ENCODE measurements around the gene TNPO1.
A peak's percentile ranks its signal among the peaks of the same experiment; 100 is the strongest.
"Not testable (repeated sequence)": the region's sequence is repeated elsewhere in the genome, so short reads cannot be mapped to it uniquely, and the experiment has no call there.

TNPO1 gene

GRCh38 chr5:72790186-72790585 lies 26.3 kb upstream of the TNPO1 start:
- Histone ChIP-seq H4K20me1 (no peaks in the 10 kb centered on the region), H3K9ac (no peak overlapping the region)

GRCh38 chr5:72792662-72793061 lies 23.8 kb upstream of the TNPO1 start:
- H3K27me3 ChIP-seq, H3K27ac ChIP-seq, H3K9me3 ChIP-seq, H3K4me3 ChIP-seq, H3K4me1 ChIP-seq, H3K4me2 ChIP-seq, H3K36me3 ChIP-seq, H4K20me1 ChIP-seq, H3K9ac ChIP-seq: not testable (repeated sequence)

More at GRCh38 chr5:72790186-72790585, 26.3 kb upstream of the TNPO1 start:
- no peak overlapping the region for H3K4me3 ChIP-seq
- no peak for TF ChIP-seq Cebpa-rat (IDR thresholded peaks at IDR 0.05)
- no peaks in the 10 kb centered on the region for H3K36me3 ChIP-seq
- H3K4me1 ChIP-seq = no peaks in the 10 kb centered on the region
- no peaks in the 10 kb centered on the region for H3K27me3 ChIP-seq
- no peak overlapping the region for H3K4me2 ChIP-seq
- H3K9me3 ChIP-seq = no peaks in the 10 kb centered on the region
- no peak overlapping the region for H3K27ac ChIP-seq

- Histone ChIP-seq H3K4me3 (no peak overlapping the region), H3K27ac (no peak overlapping the region), H3K9me3 (no peaks in the 10 kb centered on the region), H3K4me2 (no peak overlapping the region), H3K36me3 (no peaks in the 10 kb centered on the region), H3K4me1 (no peaks in the 10 kb centered on the region), H4K20me1 (no peaks in the 10 kb centered on the region), H3K27me3 (no peaks in the 10 kb centered on the region), H3K9ac (no peak overlapping the region)
- no peak for TF ChIP-seq Cebpa-rat (IDR thresholded peaks at IDR 0.05)
Observed at GRCh38 chr5:72796001-72796400, 20.5 kb upstream of the TNPO1 start.

- no peaks in the 10 kb centered on the region for H3K9me3 ChIP-seq
- no peak for TF ChIP-seq Cebpa-rat (IDR thresholded peaks at IDR 0.05)
- H3K4me3 ChIP-seq = no peak overlapping the region
Observed at GRCh38 chr5:72799721-72800120, 16.7 kb upstream of the TNPO1 start.

GRCh38 chr5:72808637-72809036 lies 7.8 kb upstream of the TNPO1 start:
- not testable (repeated sequence) for H4K20me1 ChIP-seq, H3K27ac ChIP-seq, H3K9ac ChIP-seq, H3K4me2 ChIP-seq, H3K36me3 ChIP-seq, H3K4me3 ChIP-seq, H3K4me1 ChIP-seq, H3K27me3 ChIP-seq, H3K9me3 ChIP-seq

More at GRCh38 chr5:72799721-72800120, 16.7 kb upstream of the TNPO1 start:
- Histone ChIP-seq H4K20me1 (no peaks in the 10 kb centered on the region), H3K4me2 (no peak overlapping the region), H3K4me1 (no peaks in the 10 kb centered on the region), H3K36me3 (no peaks in the 10 kb centered on the region), H3K27me3 (no peaks in the 10 kb centered on the region), H3K27ac (no peak overlapping the region), H3K9ac (no peak overlapping the region)

GRCh38 chr5:72811849-72812248 lies 4.6 kb upstream of the TNPO1 start:
- 0 out of 2 replicates have a peak, but pooled peaks cover 7% of the 10 kb centered on the region for H3K4me1 ChIP-seq
- no peak overlapping the region for H3K4me3 ChIP-seq
- H3K4me2 ChIP-seq = no peak overlapping the region
- H3K27me3 ChIP-seq = no peaks in the 10 kb centered on the region
- H4K20me1 ChIP-seq = no peaks in the 10 kb centered on the region
- H3K27ac ChIP-seq = no peak overlapping the region
- H3K9ac ChIP-seq = no peak overlapping the region
- H3K36me3 ChIP-seq = no peaks in the 10 kb centered on the region
- H3K9me3 ChIP-seq = no peaks in the 10 kb centered on the region
- TF ChIP-seq Cebpa-rat (IDR thresholded peaks at IDR 0.05) = no peak

- no peaks in the 10 kb centered on the region for H3K27me3 ChIP-seq
- no peaks in the 10 kb centered on the region for H3K9me3 ChIP-seq
- H3K27ac ChIP-seq = no peak overlapping the region
- H3K4me2 ChIP-seq = no peak overlapping the region
- TF ChIP-seq Cebpa-rat (IDR thresholded peaks at IDR 0.05) = no peak
- 0 out of 2 replicates have a peak, but pooled peaks cover 7% of the 10 kb centered on the region for H3K4me1 ChIP-seq
- H4K20me1 ChIP-seq = no peaks in the 10 kb centered on the region
- no peak overlapping the region for H3K9ac ChIP-seq
- H3K36me3 ChIP-seq = no peaks in the 10 kb centered on the region
- H3K4me3 ChIP-seq = no peak overlapping the region
Observed at GRCh38 chr5:72812488-72812887, 4.0 kb upstream of the TNPO1 start.

GRCh38 chr5:72814104-72814503 lies 2.4 kb upstream of the TNPO1 start:
- no peaks in the 10 kb centered on the region for H3K36me3 ChIP-seq

GRCh38 chr5:72814864-72815263 lies 1.6 kb upstream of the TNPO1 start:
- Histone ChIP-seq H3K27ac (no peak overlapping the region), H3K9ac (no peak overlapping the region), H3K4me2 (no peak overlapping the region), H3K27me3 (no peaks in the 10 kb centered on the region), H4K20me1 (peaks cover 19% of the 10 kb centered on the region), H3K9me3 (no peaks in the 10 kb centered on the region), H3K36me3 (no peaks in the 10 kb centered on the region), H3K4me3 (no peak overlapping the region), H3K4me1 (peaks cover 26% of the 10 kb centered on the region)
- no peak for TF ChIP-seq Cebpa-rat (IDR thresholded peaks at IDR 0.05)

More at GRCh38 chr5:72814104-72814503, 2.4 kb upstream of the TNPO1 start:
- Histone ChIP-seq H4K20me1 (peaks cover 12% of the 10 kb centered on the region; the same call in 1 of the 2 replicates), H3K27me3 (no peaks in the 10 kb centered on the region), H3K27ac (no peak overlapping the region), H3K4me2 (no peak overlapping the region), H3K9ac (no peak overlapping the region), H3K4me3 (no peak overlapping the region), H3K9me3 (no peaks in the 10 kb centered on the region), H3K4me1 (peaks cover 23% of the 10 kb centered on the region)
- no peak for TF ChIP-seq Cebpa-rat (IDR thresholded peaks at IDR 0.05)

GRCh38 chr5:72815580-72816283 lies 729 bp upstream of the TNPO1 start:
- H3K27me3 ChIP-seq = no peaks in the 10 kb centered on the region
- H4K20me1 ChIP-seq = peaks cover 25% of the 10 kb centered on the region
- peak overlapping the region; percentile 96 for H3K27ac ChIP-seq
- peak overlapping the region; percentile 78 for H3K4me3 ChIP-seq
- peak overlapping the region; percentile 97 for H3K9ac ChIP-seq
- no peaks in the 10 kb centered on the region for H3K9me3 ChIP-seq
- H3K4me1 ChIP-seq = peaks cover 26% of the 10 kb centered on the region
- TF ChIP-seq Cebpa-rat (IDR thresholded peaks at IDR 0.05) = no peak
- H3K36me3 ChIP-seq = no peaks in the 10 kb centered on the region
- peak overlapping the region; percentile 93 for H3K4me2 ChIP-seq

GRCh38 chr5:72817076-72817481 lies 618 bp downstream of the TNPO1 start:
- TF ChIP-seq Cebpa-rat (IDR thresholded peaks at IDR 0.05) = no peak
- no peaks in the 10 kb centered on the region for H3K36me3 ChIP-seq
- no peaks in the 10 kb centered on the region for H3K27me3 ChIP-seq
- H3K9ac ChIP-seq = peak overlapping the region; percentile 97
- peak overlapping the region; percentile 78 for H3K4me3 ChIP-seq
- peak overlapping the region; percentile 96 for H3K27ac ChIP-seq
- no peaks in the 10 kb centered on the region for H3K9me3 ChIP-seq
- peaks cover 31% of the 10 kb centered on the region for H3K4me1 ChIP-seq
- H3K4me2 ChIP-seq = peak overlapping the region; percentile 93
- H4K20me1 ChIP-seq = peaks cover 25% of the 10 kb centered on the region

Measured in BLaER1 (cell line).